AG04449 (cell line): ENCODE measurements around the gene AMIGO3.

ENCODE experiments used
- CTCF ChIA-PET: fragments of 350-600 bp; formaldehyde crosslinking; extraction: SDS; loops from one replicate; lab custom pipeline; 2021; ENCODE audit warnings: antibody characterized with exemption; lab: Yijun Ruan, JAX
- POLR2A ChIA-PET: fragments of 400-600, 350-600 bp; formaldehyde crosslinking; extraction: SDS; loops from one replicate; lab custom pipeline; 2020; ENCODE audit warnings: antibody characterized with exemption, inconsistent platforms; lab: Yijun Ruan, JAX
- DNase-seq: peaks from one replicate; pipeline ENCODE4 v3.0.0-alpha.2; 2010; ENCODE audit warnings: low read depth, low spot score
- H3K4me3 ChIP-seq: 2 replicates; pipeline ENCODE4 v1.5.1; 2011; ENCODE audit warnings: low read depth, mild to moderate bottlenecking, control low read depth, low read length
- TF ChIP-seq, protein P1 (sequence below): IDR thresholded peaks from one replicate; pipeline ENCODE4 v1.5.1; 2011; ENCODE audit warnings: mild to moderate bottlenecking, moderate library complexity, low read length, control low read depth, inconsistent platforms; ENCODE audit not compliant: insufficient read depth; ENCODE audit errors: missing control alignments

The AMIGO3 gene

DNA sequence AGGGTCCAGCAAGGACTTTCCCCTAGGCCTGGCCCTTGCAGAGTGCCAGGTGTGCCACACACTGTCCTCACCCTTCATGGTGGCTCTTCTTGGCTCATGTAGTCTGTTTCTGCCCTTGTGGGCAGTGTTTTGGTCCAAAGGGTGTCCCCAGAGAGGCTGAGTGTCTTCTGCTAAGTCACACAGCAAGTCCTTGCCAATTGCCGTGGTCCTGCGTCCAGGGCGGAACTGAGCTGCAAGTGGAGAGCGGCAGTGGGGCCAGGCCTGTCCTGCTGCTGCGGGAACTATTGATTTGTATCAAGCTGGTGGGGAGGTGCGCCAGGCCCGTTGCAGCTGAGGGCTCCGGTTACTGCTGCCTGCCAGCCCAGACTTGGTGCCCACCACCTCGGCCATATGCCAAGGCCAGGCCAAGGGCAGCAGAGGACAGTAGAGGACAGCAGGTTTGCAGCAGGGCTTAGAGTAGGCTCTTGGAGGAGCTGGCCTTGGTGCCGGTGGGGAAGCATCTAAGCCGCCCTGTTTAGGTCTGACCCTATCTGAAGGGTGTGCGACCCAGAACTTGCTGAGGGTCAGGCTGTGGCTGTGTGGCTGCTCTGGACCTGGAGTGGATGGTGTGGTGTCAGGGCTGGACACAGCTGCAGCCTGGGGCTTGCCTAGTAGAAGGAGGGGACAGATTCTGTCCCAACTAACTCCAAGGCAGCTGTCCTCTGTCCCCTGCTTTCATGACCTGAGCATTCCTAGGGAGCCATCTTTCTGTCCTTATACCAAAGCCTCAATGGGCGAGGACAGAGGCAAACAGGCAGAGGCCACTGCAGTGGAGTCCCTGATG, 4.5 kb downstream of the AMIGO3 start:
- H3K4me3 ChIP-seq: no peak overlapping the region
- TF ChIP-seq, protein P1, sequence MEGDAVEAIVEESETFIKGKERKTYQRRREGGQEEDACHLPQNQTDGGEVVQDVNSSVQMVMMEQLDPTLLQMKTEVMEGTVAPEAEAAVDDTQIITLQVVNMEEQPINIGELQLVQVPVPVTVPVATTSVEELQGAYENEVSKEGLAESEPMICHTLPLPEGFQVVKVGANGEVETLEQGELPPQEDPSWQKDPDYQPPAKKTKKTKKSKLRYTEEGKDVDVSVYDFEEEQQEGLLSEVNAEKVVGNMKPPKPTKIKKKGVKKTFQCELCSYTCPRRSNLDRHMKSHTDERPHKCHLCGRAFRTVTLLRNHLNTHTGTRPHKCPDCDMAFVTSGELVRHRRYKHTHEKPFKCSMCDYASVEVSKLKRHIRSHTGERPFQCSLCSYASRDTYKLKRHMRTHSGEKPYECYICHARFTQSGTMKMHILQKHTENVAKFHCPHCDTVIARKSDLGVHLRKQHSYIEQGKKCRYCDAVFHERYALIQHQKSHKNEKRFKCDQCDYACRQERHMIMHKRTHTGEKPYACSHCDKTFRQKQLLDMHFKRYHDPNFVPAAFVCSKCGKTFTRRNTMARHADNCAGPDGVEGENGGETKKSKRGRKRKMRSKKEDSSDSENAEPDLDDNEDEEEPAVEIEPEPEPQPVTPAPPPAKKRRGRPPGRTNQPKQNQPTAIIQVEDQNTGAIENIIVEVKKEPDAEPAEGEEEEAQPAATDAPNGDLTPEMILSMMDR: no peak
- POLR2A ChIA-PET: interaction anchor here (1.2 kb wide), 1 partner anchor 9 kb away, joined by 5 read pairs; the partner anchor contains the start of gene GMPPB
- DNase-seq: no peak
- CTCF ChIA-PET: interaction anchor here (1.9 to 5.9 kb wide), 2 partner anchors 11 to 13 kb away, joined by 6 to 51 read pairs; no protein-coding TSS in a partner anchor

DNA sequence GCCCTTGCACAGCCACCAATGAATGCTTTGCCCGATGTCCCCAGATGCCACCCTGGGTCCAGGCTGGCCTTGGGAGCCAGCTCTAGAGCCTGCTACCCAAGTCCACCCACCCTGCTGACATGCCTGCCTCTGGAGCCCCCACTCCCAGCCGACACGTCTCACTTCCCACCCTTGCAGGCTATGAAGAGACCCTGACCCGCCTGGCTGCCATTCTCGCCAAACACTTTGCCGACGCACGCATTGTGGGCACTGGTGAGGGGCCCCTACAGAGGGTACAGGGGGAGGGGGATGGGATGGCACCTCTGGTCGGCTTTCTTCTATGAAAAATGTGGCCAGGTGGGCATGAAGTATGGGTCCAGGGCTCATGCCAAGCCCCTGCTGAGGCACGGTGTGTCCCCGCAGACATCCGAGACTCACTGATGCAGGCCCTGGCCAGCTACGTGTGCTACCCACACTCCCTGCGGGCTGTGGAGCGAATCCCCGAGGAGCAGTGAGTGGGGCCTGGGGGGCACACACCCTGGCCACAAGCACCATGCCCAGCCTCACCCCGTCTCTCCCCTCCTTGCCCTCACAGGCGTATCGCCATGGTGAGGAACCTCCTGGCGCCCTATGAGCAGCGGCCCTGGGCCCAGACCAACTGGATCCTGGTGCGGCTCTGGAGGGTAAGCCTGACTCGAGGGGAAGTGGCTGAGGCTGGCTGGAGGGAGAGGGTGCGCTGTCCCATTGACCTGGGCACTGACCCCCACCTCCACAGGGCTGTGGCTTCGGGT, 6.0 kb downstream of the AMIGO3 start:
- H3K4me3 ChIP-seq: no peak overlapping the region
- TF ChIP-seq, protein P1: no peak
- POLR2A ChIA-PET: interaction anchor here (1.2 kb wide), 1 partner anchor 10 kb away, joined by 3 read pairs; the partner anchor contains the start of gene GMPPB
- CTCF ChIA-PET: interaction anchor here (1.0 to 5.9 kb wide), 3 partner anchors 12 to 174 kb away, joined by 4 to 51 read pairs (median 12); no protein-coding TSS in a partner anchor
- DNase-seq: no peak

DNA sequence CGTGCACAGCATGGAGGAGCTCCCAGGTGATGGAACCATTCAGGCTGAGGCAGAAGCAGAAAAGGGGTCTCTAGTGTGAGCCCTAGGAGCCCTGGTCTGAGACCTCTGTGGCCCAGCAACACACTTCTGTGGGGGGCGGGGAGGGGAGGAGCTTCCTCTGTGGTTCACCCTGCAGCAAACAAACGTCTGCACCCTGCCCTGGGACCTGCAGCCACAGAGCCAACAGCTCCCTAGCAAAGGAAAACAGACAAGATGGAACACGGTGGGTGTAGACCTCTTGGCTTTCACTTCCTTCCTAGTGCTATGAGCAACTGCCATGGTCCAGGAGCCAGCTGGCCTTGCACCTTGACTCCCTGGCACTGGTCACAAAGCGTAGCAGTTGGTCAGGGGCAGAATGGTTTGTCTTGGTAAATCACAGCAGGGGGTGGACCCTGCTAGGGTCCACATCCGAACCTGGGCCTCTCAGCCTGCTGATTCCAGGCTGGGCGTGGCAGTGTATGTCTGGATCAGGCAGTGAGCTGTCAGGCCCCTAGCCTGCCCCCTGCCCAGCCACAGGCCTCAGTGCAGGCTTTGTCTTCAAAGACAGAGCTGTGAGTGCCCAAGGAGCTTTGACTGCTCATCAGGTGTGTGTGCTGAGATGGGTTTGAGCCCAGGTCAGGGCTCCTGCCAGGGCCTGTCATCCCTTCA, 6.7 kb downstream of the AMIGO3 start:
- no peak overlapping the region for H3K4me3 ChIP-seq
- TF ChIP-seq, protein P1: no peak
- no peak for DNase-seq
- POLR2A ChIA-PET: interaction anchor here (1.2 kb wide), 1 partner anchor 11 kb away, joined by 3 read pairs; the partner anchor contains the start of gene GMPPB
- CTCF ChIA-PET: interaction anchor here (1.0 to 5.9 kb wide), 3 partner anchors 11 to 173 kb away, joined by 4 to 51 read pairs (median 12); no protein-coding TSS in a partner anchor

DNA sequence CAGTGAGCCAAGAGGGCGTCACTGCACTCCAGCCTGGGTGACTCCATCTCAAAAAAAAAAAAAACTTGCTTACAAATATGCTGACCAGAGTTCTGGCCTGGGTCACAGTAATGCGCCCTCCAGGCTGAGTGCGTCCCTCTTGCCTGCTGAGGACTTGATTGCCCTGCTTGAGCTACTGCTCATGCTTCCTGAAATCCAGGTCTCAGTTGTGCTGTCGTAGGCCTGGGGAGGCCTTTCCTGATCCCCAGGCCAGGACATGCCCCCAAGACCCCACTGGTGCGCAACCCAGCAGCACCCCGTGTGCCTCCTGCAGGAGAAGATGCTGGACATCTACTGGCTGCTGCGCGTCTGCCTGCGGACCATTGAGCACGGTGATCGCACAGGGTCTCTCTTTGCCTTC, 7.3 kb downstream of the AMIGO3 start:
- no peak overlapping the region for H3K4me3 ChIP-seq
- ChIA-PET POLR2A (interaction anchor here (1.2 kb wide), 1 partner anchor 12 kb away, joined by 3 read pairs; the partner anchor contains the start of gene GMPPB), CTCF (interaction anchor here (2.3 to 5.9 kb wide), 2 partner anchors 10 to 127 kb away, joined by 12 to 51 read pairs; no protein-coding TSS in a partner anchor)
- TF ChIP-seq, protein P1: no peak
- DNase-seq: no peak

DNA sequence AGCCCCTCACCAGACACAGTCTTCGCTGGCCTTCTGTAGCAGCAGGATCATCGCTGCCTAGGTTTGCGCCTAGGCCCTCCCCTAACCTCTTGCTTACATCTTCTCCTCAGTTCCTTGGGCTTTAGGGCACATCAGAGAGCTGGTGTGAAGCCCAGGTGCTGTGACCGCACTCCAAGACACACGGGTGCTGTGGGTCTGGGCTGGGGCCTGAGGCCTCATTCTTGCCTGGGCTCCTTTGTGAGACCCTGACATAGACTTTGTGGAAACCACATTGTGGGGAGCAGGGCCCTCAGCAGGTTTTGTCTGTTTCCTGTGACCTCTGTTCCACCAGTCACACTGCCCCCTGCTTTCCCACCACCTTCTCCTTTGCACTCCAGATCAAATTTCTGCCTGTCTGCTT, 8.0 kb downstream of the AMIGO3 start:
- CTCF ChIA-PET: interaction anchor here (1.5 to 5.9 kb wide), 3 partner anchors 10 to 172 kb away, joined by 5 to 51 read pairs (median 12); no protein-coding TSS in a partner anchor
- POLR2A ChIA-PET: no interaction called here
- no peak for DNase-seq
- TF ChIP-seq, protein P1: no peak
- H3K4me3 ChIP-seq: no peak overlapping the region
